A549 (cell line): ENCODE data around the gene ANKMY2.

Source experiments
- BHLHE40 ChIP-seq: IDR thresholded peaks from 2 replicates; pipeline ENCODE4 v1.6.1; 2012; ENCODE audit warnings: low read depth, low read length, inconsistent platforms
- CTCF ChIP-seq: fragments of >200 bp; sonication (Bioruptor Twin); formaldehyde crosslinking; IDR thresholded peaks from 3 replicates; pipeline ENCODE4 v1.5.1; 2016
- E2F6 ChIP-seq: IDR thresholded peaks from 2 replicates; pipeline ENCODE4 v1.6.1; 2012; ENCODE audit warnings: low read depth, borderline replicate concordance
- EP300 ChIP-seq, 2 experiments: fragments of >200 bp; sonication (Bioruptor Twin); formaldehyde crosslinking; IDR thresholded peaks; 2 replicates in 1 of 2; 3 replicates in 1 of 2; pipeline ENCODE4 v1.6.1; 2016 to 2017
- ESRRA ChIP-seq: fragments of 150-350 bp; IDR thresholded peaks from 2 replicates; pipeline ENCODE4 v1.6.1; 2014; ENCODE audit warnings: mild to moderate bottlenecking, low read length, borderline replicate concordance
- KDM1A ChIP-seq: fragments of 200-600 bp; sonication (generic); IDR thresholded peaks from 2 replicates; pipeline ENCODE4 v1.6.1; 2016; ENCODE audit warnings: low read depth, mild to moderate bottlenecking
- POLR2A ChIP-seq: IDR thresholded peaks from 2 replicates; pipeline ENCODE4 v1.6.1; 2012; ENCODE audit warnings: mild to moderate bottlenecking, low read length
- REST ChIP-seq: fragments of 200-600 bp; sonication (generic); IDR thresholded peaks from 2 replicates; pipeline ENCODE4 v1.6.1; 2016; ENCODE audit warnings: antibody characterized with exemption, mild to moderate bottlenecking, moderate library complexity
- SMC3 ChIP-seq: fragments of >200 bp; sonication (Bioruptor Twin); formaldehyde crosslinking; IDR thresholded peaks from 3 replicates; pipeline ENCODE4 v1.6.1; 2018; ENCODE audit warnings: inconsistent platforms

DNA sequence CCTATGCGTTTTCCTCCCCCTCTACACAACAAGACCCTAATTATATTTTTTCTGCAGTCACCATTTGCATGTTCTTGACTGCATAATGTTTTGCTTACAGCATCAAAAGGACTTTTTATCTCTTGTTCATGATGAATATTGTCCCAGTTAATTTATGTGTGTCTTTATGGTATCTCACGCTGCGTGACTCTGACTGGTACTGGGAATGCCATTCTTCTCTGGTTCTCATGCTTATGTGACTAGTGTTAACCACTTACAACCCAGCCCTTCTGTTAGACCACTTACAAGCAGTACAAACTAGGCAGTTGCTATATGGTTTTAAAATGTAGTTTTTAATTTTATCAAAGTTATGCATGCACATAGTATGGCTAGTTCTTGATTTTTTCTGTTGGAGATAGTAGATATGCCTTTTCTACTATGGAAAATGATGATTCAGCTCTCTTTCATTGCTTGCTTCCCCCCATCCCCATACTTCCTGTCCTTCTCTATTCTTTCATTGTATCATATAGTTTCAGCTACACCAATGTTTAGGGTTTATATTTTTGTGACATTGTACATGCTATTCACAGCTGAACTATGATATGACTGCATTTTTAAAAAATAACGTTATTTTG lies 25.3 kb upstream of the ANKMY2 start:
- TF ChIP-seq REST (no peak), CTCF (no peak), ESRRA (no peak), E2F6 (no peak), SMC3 (no peak), KDM1A (no peak), POLR2A (no peak), EP300 (IDR thresholded peaks at IDR 0.05) (no peak), BHLHE40 (no peak)
